Activated naive CD8-positive, alpha-beta T cell treated with anti-CD3 and anti-CD28 coated beads, Interleukin-2, amount 10 ng/mL, durations not matched to agents 7 days and 5 days (primary cell): ENCODE results near the gene SRSF4. TPM values are rescaled to one million over a fixed set of nuclear protein-coding genes. Genes with fewer than 3 reads are reported as not detected.
"Not testable (repeated sequence)": the region's sequence is repeated elsewhere in the genome, so short reads cannot be mapped to it uniquely, and the experiment has no call there.

Experiments used
- ATAC-seq: fragments of 150-1000 bp; cut with Tn5 transposase; one replicate; pipeline ENCODE4 v1.10.0; 2021; ENCODE audit warnings: low read depth, moderate library complexity
- POLR2A ChIA-PET: fragments of 350-600 bp; sonication (Branson Sonifier 250); formaldehyde crosslinking; loops from one replicate; lab custom pipeline; 2021; ENCODE audit warnings: antibody characterized with exemption; lab: Charles Lee
- DNase-seq: peaks from one replicate; pipeline ENCODE4 v3.0.0; 2021
- H3K27ac Mint-ChIP-seq: one replicate; pipeline ENCODE4 v1.8.0; 2022; ENCODE audit warnings: mild to moderate bottlenecking, mixed read lengths
- H3K27me3 Mint-ChIP-seq: one replicate; pipeline ENCODE4 v1.8.0; 2022; ENCODE audit warnings: mild to moderate bottlenecking, moderate library complexity, mixed read lengths
- H3K36me3 Mint-ChIP-seq: one replicate; pipeline ENCODE4 v1.8.0; 2021; ENCODE audit warnings: mild to moderate bottlenecking, mixed read lengths
- H3K4me1 Mint-ChIP-seq: one replicate; pipeline ENCODE4 v1.8.0; 2021; ENCODE audit warnings: mixed read lengths
- H3K4me3 Mint-ChIP-seq: one replicate; pipeline ENCODE4 v1.8.0; 2022; ENCODE audit warnings: mild to moderate bottlenecking, moderate library complexity, mixed read lengths
- H3K9me3 Mint-ChIP-seq: one replicate; pipeline ENCODE4 v1.8.0; 2021; ENCODE audit warnings: mixed read lengths
- total RNA-seq, 2 experiments: library from RNA; stranded (reverse); gene quantifications; one replicate each; pipeline ENCODE4 v1.2.3, GENCODE V29; 2021

SRSF4 gene
- 100 to 1,000 TPM; 119 to 129 TPM for total RNA-seq

DNA sequence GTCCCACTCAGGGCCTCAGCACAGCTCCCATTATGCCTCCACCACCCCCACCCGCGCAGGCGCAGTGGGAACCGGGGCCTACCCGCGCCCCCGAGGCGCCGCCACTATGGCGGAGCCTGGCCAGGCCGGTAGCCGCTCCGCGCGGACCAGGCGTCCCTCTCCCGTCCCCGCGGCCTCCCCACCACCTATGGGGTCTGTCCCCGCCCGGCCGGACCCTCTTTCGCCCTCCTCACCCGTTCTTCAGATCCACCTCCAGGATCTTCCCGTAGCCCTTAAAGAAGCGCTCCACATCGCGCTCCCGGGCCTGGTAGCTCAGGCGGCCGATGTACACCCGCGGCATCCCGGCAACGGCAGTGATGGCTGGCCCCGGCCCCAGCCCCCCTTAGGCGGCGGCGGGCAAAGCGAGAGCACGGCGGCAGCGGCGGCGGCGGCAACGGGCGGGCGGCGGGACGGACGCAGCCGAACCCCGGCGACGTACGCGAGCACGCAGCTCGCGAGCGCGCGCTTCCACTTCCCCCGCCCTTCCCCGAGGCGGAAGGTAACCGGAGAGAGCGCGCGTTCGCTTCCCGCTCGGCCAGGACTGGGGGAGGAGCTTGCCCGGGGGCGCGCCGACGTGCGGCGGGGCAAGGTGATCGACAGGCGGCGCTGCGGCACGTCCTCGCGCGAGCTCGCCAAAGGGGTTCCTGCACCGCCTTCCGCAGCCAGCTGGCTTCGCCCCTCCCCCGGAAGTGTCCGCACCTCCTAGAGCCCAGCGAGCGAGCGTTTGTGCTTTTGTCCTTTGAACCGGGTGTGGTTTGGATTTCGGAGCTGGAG, at the start of gene SRSF4:
Gene SRSF4 (minus strand): TSS at position 488 of the 813 bp plus-strand sequence. CDS start 148 bp downstream, at position 340.
- H3K27me3 Mint-ChIP-seq = no peaks in the 10 kb centered on the region
- peak within 1 kb of the TSS; percentile 96 for H3K27ac Mint-ChIP-seq
- H3K9me3 Mint-ChIP-seq = no peaks in the 10 kb centered on the region
- H3K4me1 Mint-ChIP-seq = peaks cover 46% of the 10 kb centered on the region
- ATAC-seq = peak; percentile 90
- H3K4me3 Mint-ChIP-seq = peak within 1 kb of the TSS; percentile 95
- POLR2A ChIA-PET = interaction anchor here (0.6 to 4.0 kb wide), 32 partner anchors 9 to 1409 kb away, joined by 3 to 45 read pairs (median 5); partner anchors contain the start of genes EPB41, GMEB1, MED18 and RNU11
- DNase-seq = peak; percentile 100
- peaks cover 29% of the 10 kb centered on the region for H3K36me3 Mint-ChIP-seq

DNA sequence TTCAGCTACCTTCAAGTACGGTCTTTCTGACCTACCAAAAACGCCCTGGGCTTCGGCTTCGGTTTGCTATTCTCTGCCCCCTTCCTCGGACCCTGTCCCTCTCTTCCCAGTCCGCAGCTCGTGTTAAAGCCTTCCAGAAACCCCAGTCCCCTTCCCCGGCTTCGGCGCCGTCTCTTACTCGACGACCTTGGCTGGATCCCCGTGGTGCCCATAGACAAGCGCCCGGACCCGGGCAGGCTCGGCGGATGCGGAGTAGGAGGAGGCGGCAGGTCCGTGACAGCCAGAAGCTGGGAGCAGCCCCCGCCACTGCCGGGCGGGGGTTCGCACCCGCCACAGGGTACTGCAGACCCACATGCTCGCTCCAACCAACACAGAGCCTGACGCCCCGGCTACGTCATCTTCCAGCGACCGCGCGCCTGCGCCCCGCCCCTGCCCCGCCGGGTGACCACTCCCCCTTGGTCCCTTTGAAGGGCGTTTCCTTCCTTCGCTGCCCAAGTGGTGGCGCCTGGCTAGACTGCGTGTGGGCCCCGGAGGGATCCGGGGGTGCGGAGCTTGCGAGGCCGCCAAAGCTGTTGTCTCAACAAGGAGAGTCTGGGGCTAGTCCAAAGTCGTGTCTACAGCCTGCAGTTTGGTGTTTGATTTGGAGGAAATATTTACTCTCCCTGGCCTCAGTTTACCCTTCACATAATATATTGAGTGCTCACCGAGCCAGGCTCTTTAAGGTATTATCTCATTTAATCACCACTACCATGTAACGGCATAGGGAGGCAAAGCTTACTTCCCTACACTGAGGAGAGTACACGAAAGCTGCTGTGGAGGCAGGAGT, 49.1 kb upstream of the SRSF4 start, which contains the start of gene MECR:
Gene MECR (minus strand): TSS at position 382 of the 826 bp plus-strand sequence. CDS start 28 bp downstream, at position 354.
- Mint-ChIP-seq H3K27me3 (peaks cover 12% of the 10 kb centered on the region), H3K27ac (peak within 1 kb of the TSS; percentile 92), H3K36me3 (no peaks in the 10 kb centered on the region), H3K4me3 (peak within 1 kb of the TSS; percentile 97), H3K4me1 (peaks cover 11% of the 10 kb centered on the region), H3K9me3 (no peaks in the 10 kb centered on the region)
- DNase-seq = peak; percentile 98
- ATAC-seq = peak; percentile 97
- POLR2A ChIA-PET = interaction anchor here (0.6 kb wide), 3 partner anchors 18 to 711 kb away, joined by 3 read pairs; no protein-coding TSS in a partner anchor

DNA sequence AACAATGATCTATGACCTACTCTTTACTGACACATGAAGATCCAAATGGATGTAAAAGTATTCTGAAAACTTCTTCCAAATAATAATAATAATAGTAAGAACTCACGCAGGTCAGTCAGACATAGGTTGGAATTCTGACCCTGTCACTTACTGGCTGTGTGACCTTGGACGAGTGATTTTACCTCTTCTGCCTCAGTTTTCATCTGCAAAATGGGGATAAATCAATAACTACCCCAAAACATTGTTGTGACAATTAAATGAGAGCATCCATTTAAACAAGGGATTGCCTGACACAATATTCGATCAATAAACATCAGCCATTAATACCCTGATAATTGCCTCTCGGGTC, 48.5 kb upstream of the SRSF4 start:
- H3K27ac Mint-ChIP-seq = peak overlapping the region; percentile 92
- peak overlapping the region; percentile 97 for H3K4me3 Mint-ChIP-seq
- H3K36me3 Mint-ChIP-seq = no peaks in the 10 kb centered on the region
- ATAC-seq (no peak), DNase-seq (no peak)
- peaks cover 11% of the 10 kb centered on the region for H3K4me1 Mint-ChIP-seq
- H3K9me3 Mint-ChIP-seq = no peaks in the 10 kb centered on the region
- peaks cover 11% of the 10 kb centered on the region for H3K27me3 Mint-ChIP-seq
- POLR2A ChIA-PET = interaction anchor here (0.6 kb wide), 2 partner anchors 22 to 711 kb away, joined by 3 read pairs; no protein-coding TSS in a partner anchor

DNA sequence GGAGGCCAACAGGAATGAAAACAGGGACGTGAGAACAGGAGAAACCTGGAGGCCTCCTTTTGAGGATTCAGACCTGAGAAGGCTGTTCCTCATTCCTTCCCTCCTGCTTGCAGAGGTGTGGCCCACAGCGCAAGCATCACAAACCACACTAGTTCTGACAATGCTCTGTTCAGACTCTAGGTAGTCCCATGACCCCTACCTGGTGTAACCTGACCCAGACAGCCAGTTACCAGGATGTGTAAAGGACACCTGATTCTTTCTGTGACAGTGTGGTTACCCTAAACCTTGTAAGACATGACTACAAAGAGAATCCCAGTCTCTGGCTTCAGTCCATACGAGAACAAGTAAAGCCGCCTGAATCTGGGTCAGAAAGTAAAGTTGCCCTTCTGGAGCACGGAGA, 45.8 kb upstream of the SRSF4 start:
- Mint-ChIP-seq H3K9me3 (no peaks in the 10 kb centered on the region), H3K36me3 (no peaks in the 10 kb centered on the region), H3K4me1 (peaks cover 11% of the 10 kb centered on the region), H3K27me3 (no peaks in the 10 kb centered on the region), H3K27ac (no peak overlapping the region), H3K4me3 (no peak overlapping the region)
- ATAC-seq = no peak
- POLR2A ChIA-PET = no interaction called here
- no peak for DNase-seq

DNA sequence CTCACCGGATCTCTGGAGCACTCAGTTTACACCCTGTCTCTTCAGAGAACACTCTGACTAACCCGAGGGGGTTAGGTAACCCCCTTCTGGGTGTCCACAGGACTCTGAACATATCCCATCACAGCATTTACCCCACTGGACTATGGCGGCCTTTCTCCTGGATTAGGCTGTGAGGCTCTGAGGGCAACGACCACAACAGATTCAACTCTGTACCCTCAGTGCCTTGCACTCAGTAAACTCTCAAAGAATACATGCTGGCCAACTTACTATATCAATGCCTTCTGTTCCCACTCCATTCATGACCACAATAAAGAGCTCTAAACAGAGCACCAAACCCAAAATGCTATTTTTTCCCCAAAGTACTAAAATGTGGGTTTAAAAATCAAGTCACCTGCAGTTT, 43.7 kb upstream of the SRSF4 start:
- POLR2A ChIA-PET = no interaction called here
- Mint-ChIP-seq H3K9me3 (no peaks in the 10 kb centered on the region), H3K4me1 (peaks cover 11% of the 10 kb centered on the region), H3K27me3 (no peaks in the 10 kb centered on the region), H3K36me3 (peaks cover 2% of the 10 kb centered on the region), H3K27ac (no peak overlapping the region), H3K4me3 (no peak overlapping the region)
- no peak for DNase-seq
- no peak for ATAC-seq

DNA sequence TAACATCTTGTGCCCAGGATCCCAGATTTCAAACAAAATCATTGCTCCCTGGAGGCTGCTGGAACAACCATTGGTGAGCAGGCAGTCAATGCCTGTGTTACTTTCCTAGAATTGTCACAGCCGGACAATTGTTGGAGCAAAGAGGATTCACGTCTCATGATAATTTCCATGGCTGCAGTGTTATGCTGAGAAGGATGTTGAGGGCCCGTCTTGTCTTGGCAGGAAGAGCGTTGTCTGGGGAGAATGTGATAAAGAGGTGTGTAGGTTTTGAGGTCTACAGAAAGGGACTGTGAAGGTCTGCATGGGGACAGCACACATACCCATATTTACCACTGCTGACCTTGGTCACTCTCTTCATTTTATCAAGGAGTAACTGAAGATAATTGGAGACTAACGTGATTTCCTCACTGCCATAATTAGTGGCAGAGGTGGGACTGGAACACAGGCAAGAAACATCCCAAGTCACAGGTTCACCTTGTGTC, 42.7 kb upstream of the SRSF4 start:
- H3K27me3 Mint-ChIP-seq = no peaks in the 10 kb centered on the region
- H3K27ac Mint-ChIP-seq = no peak overlapping the region
- POLR2A ChIA-PET = no interaction called here
- no peak for DNase-seq
- H3K36me3 Mint-ChIP-seq = peaks cover 3% of the 10 kb centered on the region
- ATAC-seq = no peak
- H3K4me1 Mint-ChIP-seq = peaks cover 3% of the 10 kb centered on the region
- no peak overlapping the region for H3K4me3 Mint-ChIP-seq
- H3K9me3 Mint-ChIP-seq = no peaks in the 10 kb centered on the region

DNA sequence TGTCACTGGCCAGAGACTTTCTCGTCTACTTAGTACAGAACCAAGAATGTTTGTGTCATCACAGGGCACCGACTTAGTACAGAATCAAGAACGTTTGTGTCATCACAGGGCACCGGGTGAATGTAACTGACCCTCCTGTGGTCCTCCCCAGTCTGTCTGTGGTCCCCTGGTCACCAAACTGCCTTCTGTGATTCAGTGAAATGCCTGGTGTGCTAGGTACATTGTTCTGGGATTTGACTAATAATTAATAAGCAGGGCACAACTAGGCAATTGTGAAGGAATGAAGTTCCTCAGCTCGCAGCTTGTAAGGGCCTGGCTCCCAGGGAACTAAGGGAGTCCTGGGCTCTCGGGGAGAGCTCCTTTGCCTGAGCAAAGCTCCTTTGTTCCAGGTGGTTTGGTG, 41.8 kb upstream of the SRSF4 start:
- Mint-ChIP-seq H3K9me3 (no peaks in the 10 kb centered on the region), H3K36me3 (peaks cover 3% of the 10 kb centered on the region), H3K27me3 (no peaks in the 10 kb centered on the region), H3K4me3 (no peak overlapping the region), H3K27ac (no peak overlapping the region), H3K4me1 (peaks cover 2% of the 10 kb centered on the region)
- POLR2A ChIA-PET = no interaction called here
- DNase-seq = no peak
- no peak for ATAC-seq

DNA sequence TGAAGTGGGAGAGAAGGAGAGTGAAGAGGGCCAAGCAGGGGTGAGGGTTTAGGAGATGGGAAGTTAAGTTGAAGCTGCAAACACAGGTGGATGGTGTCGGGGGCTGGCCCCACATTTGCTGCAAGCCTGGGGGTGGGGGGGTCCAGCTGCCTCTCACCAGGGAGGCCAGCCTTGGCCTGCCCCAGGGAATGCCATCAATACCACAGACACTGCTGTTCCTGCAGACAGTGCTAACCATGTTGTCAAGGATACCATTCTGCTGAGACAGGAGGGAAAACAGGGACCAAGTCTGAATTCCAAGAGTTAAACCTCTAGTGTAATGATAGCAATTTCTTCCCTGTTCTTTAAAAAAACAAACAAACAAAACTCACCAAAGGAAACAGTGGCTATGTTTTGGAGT, 41.0 kb upstream of the SRSF4 start:
- Mint-ChIP-seq H3K4me3 (no peak overlapping the region), H3K36me3 (peaks cover 3% of the 10 kb centered on the region), H3K27ac (no peak overlapping the region), H3K27me3 (no peaks in the 10 kb centered on the region), H3K4me1 (peaks cover 7% of the 10 kb centered on the region), H3K9me3 (no peaks in the 10 kb centered on the region)
- POLR2A ChIA-PET = interaction anchor here (0.6 kb wide), 1 partner anchor 112 kb away, joined by 3 read pairs; no protein-coding TSS in a partner anchor
- ATAC-seq = no peak
- no peak for DNase-seq

DNA sequence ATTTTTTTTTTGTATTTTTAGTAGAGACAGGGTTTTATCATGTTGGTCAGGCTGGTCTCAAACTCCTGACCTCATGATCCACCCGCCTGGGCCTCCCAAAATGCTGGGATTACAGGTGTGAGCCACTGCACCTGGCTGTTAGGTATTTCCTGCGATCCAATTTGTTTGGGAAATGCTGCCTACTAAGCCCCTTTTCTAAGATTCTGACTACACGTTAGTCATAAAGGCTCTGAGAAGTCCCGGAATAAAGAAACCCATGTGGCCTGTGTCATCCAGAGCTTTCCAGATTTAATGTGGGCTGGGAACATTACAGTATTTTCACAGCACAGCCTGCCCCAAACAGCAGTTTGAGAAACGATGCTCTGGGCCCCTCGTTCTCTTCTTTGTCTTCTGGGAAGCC, 40.6 kb upstream of the SRSF4 start:
- POLR2A ChIA-PET = interaction anchor here (0.6 kb wide), 1 partner anchor 112 kb away, joined by 3 read pairs; no protein-coding TSS in a partner anchor
- not testable (repeated sequence) for H3K4me1 Mint-ChIP-seq, H3K36me3 Mint-ChIP-seq, ATAC-seq, DNase-seq, H3K27ac Mint-ChIP-seq, H3K27me3 Mint-ChIP-seq, H3K9me3 Mint-ChIP-seq, H3K4me3 Mint-ChIP-seq

DNA sequence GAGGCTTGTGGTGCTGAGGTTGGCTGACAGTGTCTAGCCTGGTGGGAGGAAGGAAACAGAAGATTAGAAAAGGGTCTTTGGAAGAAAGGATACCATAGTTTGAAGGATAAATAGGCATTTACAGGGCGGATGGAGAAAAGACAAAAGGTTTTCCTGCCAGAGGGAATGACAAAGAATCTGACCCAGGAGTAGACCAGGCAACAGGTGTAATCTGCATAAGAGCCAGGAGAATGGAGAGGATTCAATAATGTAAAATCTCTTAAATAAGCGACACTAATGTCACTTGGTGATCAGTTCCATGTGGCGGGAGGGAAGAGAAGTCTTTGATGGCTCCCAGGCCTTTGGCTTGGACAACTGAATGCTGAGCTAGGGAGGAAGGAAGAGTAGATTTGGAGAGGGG, 39.6 kb upstream of the SRSF4 start:
- peaks cover 3% of the 10 kb centered on the region for H3K36me3 Mint-ChIP-seq
- H3K27ac Mint-ChIP-seq = no peak overlapping the region
- no peaks in the 10 kb centered on the region for H3K9me3 Mint-ChIP-seq

DNA sequence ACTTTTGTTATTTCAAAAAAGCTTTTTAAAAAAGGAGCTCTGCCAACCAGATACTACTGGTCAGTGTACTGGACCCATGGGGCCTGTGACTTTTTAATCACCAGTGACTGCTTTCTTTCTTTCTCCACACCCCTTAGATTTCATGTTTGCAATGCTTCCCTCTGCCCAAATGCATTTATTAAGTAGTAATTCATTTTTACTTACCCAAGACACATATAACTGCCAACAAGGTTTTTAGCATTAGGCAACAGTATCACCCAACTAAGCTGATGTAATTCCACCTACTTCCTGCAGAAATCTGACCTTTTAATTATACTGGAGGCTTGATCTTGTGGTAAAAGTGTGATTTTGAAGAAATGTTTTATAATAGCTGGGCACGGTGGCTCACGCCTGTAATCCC, 36.5 kb upstream of the SRSF4 start:
- no peak for ATAC-seq
- Mint-ChIP-seq H3K36me3 (peaks cover 6% of the 10 kb centered on the region), H3K27ac (peak overlapping the region; percentile 30), H3K4me3 (no peak overlapping the region), H3K9me3 (no peaks in the 10 kb centered on the region), H3K27me3 (no peaks in the 10 kb centered on the region), H3K4me1 (peaks cover 7% of the 10 kb centered on the region)
- POLR2A ChIA-PET = no interaction called here
- DNase-seq = no peak

More for the DNA sequence above, 39.6 kb upstream of the SRSF4 start:
- no peaks in the 10 kb centered on the region for H3K27me3 Mint-ChIP-seq
- no peak for ATAC-seq
- POLR2A ChIA-PET = no interaction called here
- H3K4me3 Mint-ChIP-seq = no peak overlapping the region
- no peak for DNase-seq
- H3K4me1 Mint-ChIP-seq = peaks cover 7% of the 10 kb centered on the region

DNA sequence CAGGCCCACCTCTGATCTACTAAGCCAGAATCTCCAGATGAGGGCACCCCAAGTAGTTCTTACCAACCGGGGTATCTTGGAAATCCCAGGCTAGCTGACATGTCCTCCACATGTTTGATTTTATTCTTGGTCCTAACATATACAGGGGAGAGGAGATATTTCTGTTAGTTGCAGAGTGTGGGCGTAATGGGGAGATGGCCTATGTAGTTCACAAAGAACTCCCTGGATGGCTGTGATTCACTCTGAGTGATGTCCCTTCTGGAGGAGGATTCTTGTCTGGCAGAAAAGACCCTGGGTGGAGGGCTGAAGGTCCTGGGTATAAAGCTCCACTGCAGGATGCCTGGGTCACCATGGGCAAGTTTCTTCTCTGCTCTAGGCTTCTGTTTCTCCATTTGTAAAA, 35.9 kb upstream of the SRSF4 start:
- Mint-ChIP-seq H3K27me3 (no peaks in the 10 kb centered on the region), H3K9me3 (no peaks in the 10 kb centered on the region), H3K4me1 (peaks cover 7% of the 10 kb centered on the region), H3K36me3 (peaks cover 6% of the 10 kb centered on the region), H3K4me3 (no peak overlapping the region), H3K27ac (no peak overlapping the region)
- POLR2A ChIA-PET = no interaction called here
- ATAC-seq (no peak), DNase-seq (no peak)

DNA sequence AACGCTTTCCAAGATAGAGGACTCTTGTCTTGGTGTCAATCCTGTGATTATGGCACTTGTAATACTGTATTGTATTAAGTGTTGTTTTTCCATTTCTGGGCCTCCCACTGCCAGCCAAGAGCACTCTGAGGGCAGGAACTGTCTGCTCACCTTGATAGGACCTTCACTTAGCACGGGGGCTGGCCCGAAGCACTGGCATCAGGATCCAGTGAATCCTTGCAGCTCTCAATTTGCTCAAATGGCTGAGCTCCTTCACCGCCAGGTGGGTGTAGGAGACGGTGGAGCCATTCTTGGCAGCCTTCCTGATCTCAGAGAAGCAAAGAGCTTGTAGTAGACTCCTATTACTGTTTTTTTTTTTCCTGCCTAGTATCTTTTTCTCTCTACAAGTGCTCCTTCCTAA, 31.4 kb upstream of the SRSF4 start:
- H3K4me3 Mint-ChIP-seq = no peak overlapping the region
- H3K36me3 Mint-ChIP-seq = peaks cover 5% of the 10 kb centered on the region
- no peaks in the 10 kb centered on the region for H3K27me3 Mint-ChIP-seq
- ATAC-seq (no peak), DNase-seq (no peak)
- POLR2A ChIA-PET = no interaction called here
- H3K4me1 Mint-ChIP-seq = peaks cover under 1% of the 10 kb centered on the region
- H3K27ac Mint-ChIP-seq = no peak overlapping the region
- no peaks in the 10 kb centered on the region for H3K9me3 Mint-ChIP-seq
